Mesenchymal stem cell (in vitro differentiated cells and primary cell): ENCODE results near the gene TNFRSF4.
A peak's percentile ranks its signal among the peaks of the same experiment; 100 is the strongest.

Experiments
- DNase-seq: peaks from one replicate; pipeline ENCODE4 v3.0.0-alpha.2; 2013
- H2AFZ ChIP-seq: one replicate; pipeline ENCODE4 v1.6.1; 2013; ENCODE audit warnings: low read depth, mild to moderate bottlenecking, control low read depth, inconsistent platforms, low read length, moderate library complexity
- H2AK5ac ChIP-seq: 2 replicates; pipeline ENCODE4 v1.6.1; 2013; ENCODE audit warnings: low read length, moderate library complexity, mild to moderate bottlenecking, inconsistent platforms; ENCODE audit not compliant: severe bottlenecking
- H2BK120ac ChIP-seq: one replicate; pipeline ENCODE4 v1.6.1; 2013; ENCODE audit warnings: low read depth, mild to moderate bottlenecking, inconsistent platforms, low read length, moderate library complexity
- H2BK12ac ChIP-seq, 2 experiments: one replicate each; pipeline ENCODE4 v1.6.1; 2013; ENCODE audit warnings: inconsistent platforms in 2 of 2, low read length in 2 of 2, mild to moderate bottlenecking in 2 of 2, moderate library complexity in 2 of 2, control low read depth in 1 of 2
- H2BK15ac ChIP-seq: one replicate; pipeline ENCODE4 v1.6.1; 2013; ENCODE audit warnings: mild to moderate bottlenecking, low read depth, inconsistent platforms; ENCODE audit not compliant: poor library complexity, severe bottlenecking
- H2BK5ac ChIP-seq: 2 replicates; pipeline ENCODE4 v1.6.1; 2013; ENCODE audit warnings: low read depth, mild to moderate bottlenecking, low read length, control low read depth, inconsistent platforms; ENCODE audit not compliant: poor library complexity, severe bottlenecking
- H3K14ac ChIP-seq, 2 experiments: one replicate each; pipeline ENCODE4 v1.6.1; 2013; ENCODE audit warnings: inconsistent platforms in 2 of 2, low read length in 2 of 2, control low read depth in 1 of 2, mild to moderate bottlenecking in 1 of 2, moderate library complexity in 1 of 2
- H3K18ac ChIP-seq, 2 experiments: one replicate each; pipeline ENCODE4 v1.6.1; 2013; ENCODE audit warnings: inconsistent platforms in 2 of 2, low read length in 2 of 2, control low read depth in 1 of 2, low read depth in 1 of 2, mild to moderate bottlenecking in 1 of 2
- H3K23ac ChIP-seq, 2 experiments: one replicate each; pipeline ENCODE4 v1.6.1; 2013; ENCODE audit warnings: inconsistent platforms in 2 of 2, low read length in 2 of 2, mild to moderate bottlenecking in 2 of 2, moderate library complexity in 2 of 2, control low read depth in 1 of 2
- H3K27ac ChIP-seq: 2 replicates; pipeline ENCODE4 v1.5.1; 2013; ENCODE audit warnings: mild to moderate bottlenecking, moderate library complexity, low read length, control low read depth, inconsistent platforms; ENCODE audit not compliant: poor library complexity, severe bottlenecking
- H3K27me3 ChIP-seq, 2 experiments: 2 replicates each; pipeline versions ENCODE4 v1.6.1 to v1.7.0; 2013; ENCODE audit warnings: low read length in 2 of 2, mild to moderate bottlenecking in 2 of 2, moderate library complexity in 2 of 2, control low read depth in 1 of 2, inconsistent platforms in 1 of 2; ENCODE audit not compliant: control insufficient read depth in 1 of 2, insufficient read depth in 1 of 2
- H3K36me3 ChIP-seq, 2 experiments: 2 replicates each; pipeline versions ENCODE4 v1.6.1 to v1.7.0; 2013; ENCODE audit warnings: low read length in 2 of 2, control low read depth in 1 of 2, inconsistent platforms in 1 of 2, low read depth in 1 of 2, mild to moderate bottlenecking in 1 of 2; ENCODE audit not compliant: insufficient read depth in 2 of 2, control insufficient read depth in 1 of 2
- H3K4ac ChIP-seq, 2 experiments: one replicate each; pipeline ENCODE4 v1.6.1; 2013; ENCODE audit warnings: inconsistent platforms in 2 of 2, low read length in 2 of 2, mild to moderate bottlenecking in 2 of 2, moderate library complexity in 2 of 2, control low read depth in 1 of 2, low read depth in 1 of 2
- H3K4me1 ChIP-seq: 2 replicates; pipeline ENCODE4 v1.6.1; 2013; ENCODE audit warnings: low read depth, low read length, control low read depth; ENCODE audit not compliant: control insufficient read depth, insufficient read depth
- H3K4me2 ChIP-seq: 2 replicates; pipeline ENCODE4 v1.6.1; 2013; ENCODE audit warnings: low read length, mild to moderate bottlenecking, inconsistent platforms; ENCODE audit not compliant: poor library complexity, severe bottlenecking
- H3K4me3 ChIP-seq, 2 experiments: 2 replicates each; pipeline versions ENCODE4 v1.5.1 to v1.7.0; 2013; ENCODE audit warnings: low read length in 2 of 2, mild to moderate bottlenecking in 2 of 2, control low read depth in 1 of 2, low read depth in 1 of 2; ENCODE audit not compliant: insufficient read depth in 1 of 2
- H3K79me1 ChIP-seq: replicated peaks from 2 replicates; pipeline ENCODE4 v1.6.1; 2013; ENCODE audit warnings: mild to moderate bottlenecking, control low read depth, low read length, inconsistent platforms; ENCODE audit not compliant: poor library complexity, severe bottlenecking
- H3K9ac ChIP-seq: 2 replicates; pipeline ENCODE4 v1.7.0; 2013; ENCODE audit warnings: mild to moderate bottlenecking, low read length, moderate library complexity
- H3K9me3 ChIP-seq: 2 replicates; pipeline ENCODE4 v1.7.0; 2013; ENCODE audit warnings: mild to moderate bottlenecking, low read length; ENCODE audit not compliant: control insufficient read depth
- H4K8ac ChIP-seq: one replicate; pipeline ENCODE4 v1.6.1; 2013; ENCODE audit warnings: inconsistent platforms, mild to moderate bottlenecking, low read length, moderate library complexity
- H4K91ac ChIP-seq: one replicate; pipeline ENCODE4 v1.6.1; 2013; ENCODE audit warnings: mild to moderate bottlenecking, low read length, inconsistent platforms
- WGBS: methylation state at CpG from one replicate; pipeline ENCODE4 v1.1.7; 2013; ENCODE audit warnings: mixed read lengths; 5-methylcytosine and 5-hydroxymethylcytosine counted together

Gene TNFRSF4

DNA sequence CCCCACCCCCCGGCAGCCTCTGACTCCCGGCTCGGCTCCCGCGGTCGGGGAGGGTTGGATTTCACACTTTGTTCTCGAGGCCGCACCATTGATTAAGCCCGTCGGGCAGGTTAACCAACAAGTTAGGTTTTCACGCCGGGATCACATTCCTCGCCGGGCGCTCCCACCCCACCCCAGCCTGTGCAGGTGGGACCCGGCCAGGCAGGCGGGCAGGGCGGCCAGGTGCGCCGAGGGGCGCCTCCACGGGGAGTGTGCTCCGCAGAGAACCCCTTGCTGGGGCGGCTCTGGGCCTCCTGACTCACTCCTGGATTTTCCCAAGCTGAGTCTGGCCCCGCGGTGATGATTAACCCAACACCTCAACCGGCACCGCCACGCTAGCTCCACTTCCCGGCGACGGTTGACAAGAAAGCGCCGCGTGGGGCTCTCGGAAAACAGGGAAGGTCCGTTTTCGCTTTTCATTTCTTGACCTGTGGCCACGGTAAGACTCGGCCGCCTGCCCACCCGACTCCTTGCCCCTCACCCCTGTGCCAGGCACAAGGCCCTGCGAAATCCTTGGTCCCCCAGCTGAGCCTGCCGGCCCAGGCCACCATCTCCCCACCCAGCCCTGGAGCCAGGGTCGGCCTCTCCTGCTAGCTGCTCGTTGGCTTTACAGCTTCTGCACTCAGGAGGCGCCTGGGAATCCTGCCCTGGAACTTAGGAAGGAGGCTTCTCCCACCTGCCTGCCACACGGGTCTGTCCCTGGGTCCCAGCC lies 49.1 kb downstream of the TNFRSF4 start:
- Histone ChIP-seq H2BK12ac (no peak overlapping the region), H4K91ac (no peak overlapping the region), H3K4me3 (peak overlapping the region in 1 of 2 experiments; percentile 60), H2BK15ac (no peak overlapping the region), H3K27ac (peak overlapping the region; percentile 98), H3K36me3 (peaks cover 0 to 45% of the 10 kb centered on the region in 2 experiments), H3K23ac (no peak overlapping the region), H3K79me1 (peaks cover 12% of the 10 kb centered on the region), H3K18ac (no peak overlapping the region), H4K8ac (no peak overlapping the region), H3K14ac (no peak overlapping the region), H3K4me2 (peak overlapping the region; percentile 87), H2AFZ (no peak overlapping the region), H2AK5ac (peak overlapping the region; percentile 98), H3K4me1 (peaks cover 75% of the 10 kb centered on the region), H2BK5ac (peak overlapping the region; percentile 87), H3K27me3 (peaks cover 0 to 79% of the 10 kb centered on the region in 2 experiments), H3K9me3 (no peaks in the 10 kb centered on the region), H3K4ac (no peak overlapping the region), H2BK120ac (no peak overlapping the region), H3K9ac (no peak overlapping the region)
- WGBS = 51% methylated on average over 48 of the region's 48 CpGs
- DNase-seq = no peak

DNA sequence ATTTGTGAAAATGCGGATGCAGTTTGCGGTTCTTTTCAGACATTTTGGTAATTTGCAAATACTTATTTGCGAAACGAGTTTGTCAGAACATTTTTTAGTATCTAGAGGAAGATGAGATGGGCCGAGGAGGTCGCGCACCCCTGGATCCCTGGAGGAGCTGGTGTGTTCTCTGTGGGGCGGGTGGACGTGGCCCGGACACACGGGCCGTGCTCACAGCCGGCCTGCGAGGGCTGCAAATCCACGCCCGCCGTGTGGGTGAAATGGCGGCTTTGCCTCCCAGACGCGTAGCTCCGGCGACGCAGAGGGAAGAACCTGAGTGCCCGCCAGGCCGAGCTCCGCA lies 49.6 kb downstream of the TNFRSF4 start:
- peaks cover 0 to 39% of the 10 kb centered on the region in 2 experiments for H3K36me3 ChIP-seq
- no peak overlapping the region for H3K23ac ChIP-seq
- H2BK12ac ChIP-seq = no peak overlapping the region
- peaks cover 9% of the 10 kb centered on the region for H3K79me1 ChIP-seq
- H4K91ac ChIP-seq = no peak overlapping the region
- no peak overlapping the region for H3K4me3 ChIP-seq
- no peak for DNase-seq
- H3K9ac ChIP-seq = no peak overlapping the region
- H3K4ac ChIP-seq = no peak overlapping the region
- peaks cover 70% of the 10 kb centered on the region for H3K4me1 ChIP-seq
- H3K27me3 ChIP-seq = peaks cover 0 to 74% of the 10 kb centered on the region in 2 experiments
- H3K4me2 ChIP-seq = peak overlapping the region; percentile 87
- H2AFZ ChIP-seq = no peak overlapping the region
- peak overlapping the region; percentile 63 for H2BK5ac ChIP-seq
- H2BK15ac ChIP-seq = no peak overlapping the region
- no peak overlapping the region for H2BK120ac ChIP-seq
- 71% methylated on average over 26 of the region's 26 CpGs for WGBS
- H3K18ac ChIP-seq = no peak overlapping the region
- no peak overlapping the region for H3K14ac ChIP-seq
- no peaks in the 10 kb centered on the region for H3K9me3 ChIP-seq
- peak overlapping the region; percentile 79 for H3K27ac ChIP-seq
- H4K8ac ChIP-seq = no peak overlapping the region
- peak overlapping the region; percentile 93 for H2AK5ac ChIP-seq

DNA sequence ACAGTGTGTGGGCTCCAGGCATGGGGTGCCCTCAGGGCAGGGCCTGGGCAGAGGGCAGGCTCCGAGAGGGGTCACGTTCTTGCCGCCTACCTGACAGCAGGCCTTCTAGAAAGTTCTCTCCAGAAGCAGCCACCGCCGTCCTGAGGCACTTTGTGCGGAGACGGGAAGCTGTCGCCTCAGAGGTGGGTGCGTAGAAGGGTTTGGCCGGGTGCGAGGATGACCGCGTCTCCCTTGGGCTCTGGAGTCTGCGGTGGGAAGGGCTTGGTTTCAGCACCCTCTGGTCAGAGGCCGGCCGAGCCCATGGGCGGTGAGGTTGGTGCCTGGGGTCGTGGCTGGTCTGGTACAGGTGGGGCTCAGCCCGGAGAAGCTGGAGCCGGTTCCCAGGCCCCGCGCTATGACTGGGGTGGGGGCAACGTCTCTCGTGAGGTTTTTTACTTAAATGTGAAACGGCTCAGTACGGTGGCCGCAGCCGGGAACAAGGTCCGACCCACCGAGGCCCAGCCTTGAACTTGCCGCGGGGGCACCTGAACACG lies 50.3 kb downstream of the TNFRSF4 start:
- H2BK120ac ChIP-seq = no peak overlapping the region
- peaks cover 68% of the 10 kb centered on the region for H3K4me1 ChIP-seq
- no peak overlapping the region for H3K18ac ChIP-seq

More for the DNA sequence above, 50.3 kb downstream of the TNFRSF4 start:
- Histone ChIP-seq H2BK5ac (peak overlapping the region; percentile 2), H3K4me3 (peak overlapping the region in 1 of 2 experiments; percentile 14), H2BK12ac (no peak overlapping the region), H4K8ac (no peak overlapping the region), H3K27ac (peak overlapping the region; percentile 79), H3K9me3 (no peaks in the 10 kb centered on the region), H3K14ac (no peak overlapping the region), H3K4ac (no peak overlapping the region), H2AFZ (no peak overlapping the region), H3K79me1 (peaks cover 9% of the 10 kb centered on the region), H3K9ac (no peak overlapping the region), H2AK5ac (peak overlapping the region; percentile 42), H3K23ac (no peak overlapping the region), H3K27me3 (peaks cover 0 to 68% of the 10 kb centered on the region in 2 experiments), H3K4me2 (no peak overlapping the region), H2BK15ac (no peak overlapping the region), H4K91ac (no peak overlapping the region), H3K36me3 (peaks cover 0 to 34% of the 10 kb centered on the region in 2 experiments)
- no peak for DNase-seq
- WGBS = 96% methylated on average over 33 of the region's 33 CpGs
